Epithelial cell of esophagus (primary cell): ENCODE measurements around the gene PPP3R2.

ENCODE experiments used
- DNase-seq: peaks from one replicate; pipeline ENCODE4 v3.0.0; 2010; ENCODE audit warnings: low read depth
- H3K4me3 ChIP-seq: 2 replicates; pipeline ENCODE4 v1.5.1; 2011; ENCODE audit warnings: mild to moderate bottlenecking, low read length, control low read depth
- CTCF ChIP-seq: IDR thresholded peaks from 2 replicates; pipeline ENCODE4 v1.5.1; 2011; ENCODE audit warnings: low read depth, mild to moderate bottlenecking, low read length, control low read depth, inconsistent platforms; ENCODE audit not compliant: insufficient read depth; ENCODE audit errors: missing control alignments

The PPP3R2 gene

GRCh38 chr9:101632611-101633010, 37.8 kb upstream of the PPP3R2 start:
- H3K4me3 ChIP-seq = no peak overlapping the region
- DNase-seq = no peak
- TF ChIP-seq CTCF = no peak

GRCh38 chr9:101631892-101632291, 37.1 kb upstream of the PPP3R2 start:
- no peak overlapping the region for H3K4me3 ChIP-seq
- DNase-seq = no peak
- TF ChIP-seq CTCF = no peak

- no peak for TF ChIP-seq CTCF
- DNase-seq = no peak
- no peak overlapping the region for H3K4me3 ChIP-seq
Measured at GRCh38 chr9:101629636-101630035, 34.9 kb upstream of the PPP3R2 start.

GRCh38 chr9:101628173-101628572, 33.4 kb upstream of the PPP3R2 start:
- H3K4me3 ChIP-seq = no peak overlapping the region
- no peak for TF ChIP-seq CTCF
- peak; percentile 24 for DNase-seq

- no peak overlapping the region for H3K4me3 ChIP-seq
- DNase-seq = no peak
- no peak for TF ChIP-seq CTCF
Measured at GRCh38 chr9:101626295-101626694, 31.5 kb upstream of the PPP3R2 start.

- no peak overlapping the region for H3K4me3 ChIP-seq
- no peak for DNase-seq
- TF ChIP-seq CTCF = no peak
Measured at GRCh38 chr9:101625876-101626275, 31.1 kb upstream of the PPP3R2 start.

GRCh38 chr9:101620452-101620851, 25.7 kb upstream of the PPP3R2 start:
- no peak for DNase-seq
- no peak overlapping the region for H3K4me3 ChIP-seq
- TF ChIP-seq CTCF = no peak
